WTC11 (cell line): ENCODE measurements around the gene IRAG1. TPM values are rescaled to one million over a fixed set of nuclear protein-coding genes. Genes with fewer than 3 reads are reported as not detected.
A peak's percentile ranks its signal among the peaks of the same experiment; 100 is the strongest.

Source experiments
- ATAC-seq: fragments of 200-7000 bp; cut with Tn5 transposase; 2 replicates; pipeline ENCODE4 v1.10.0; 2021; ENCODE audit warnings: mild to moderate bottlenecking, moderate library complexity
- CTCF ChIA-PET: fragments of 300-600 bp; sonication (Branson Sonifier 250); formaldehyde crosslinking; loops from one replicate; lab custom pipeline; 2021; ENCODE audit warnings: antibody characterized with exemption; lab: Charles Lee
- POLR2A ChIA-PET: fragments of 350-600 bp; sonication (Branson Sonifier 250); formaldehyde crosslinking; loops from one replicate; lab custom pipeline; 2021; ENCODE audit warnings: antibody characterized with exemption; lab: Charles Lee
- DNase-seq: peaks from one replicate; pipeline ENCODE4 v3.0.0; 2021; ENCODE audit warnings: low spot score
- H3K27ac Mint-ChIP-seq: 2 replicates; pipeline ENCODE4 v1.8.0; 2021; ENCODE audit warnings: mixed read lengths
- H3K27me3 Mint-ChIP-seq: 2 replicates; pipeline ENCODE4 v1.8.0; 2021; ENCODE audit warnings: low read depth, mild to moderate bottlenecking, moderate library complexity, mixed read lengths
- H3K36me3 Mint-ChIP-seq: 2 replicates; pipeline ENCODE4 v1.8.0; 2021; ENCODE audit warnings: mixed read lengths
- H3K4me1 Mint-ChIP-seq: 2 replicates; pipeline ENCODE4 v1.8.0; 2022; ENCODE audit warnings: mixed read lengths
- H3K4me3 Mint-ChIP-seq: 2 replicates; pipeline ENCODE4 v1.8.0; 2021; ENCODE audit warnings: mild to moderate bottlenecking, moderate library complexity, mixed read lengths
- H3K9me3 Mint-ChIP-seq: 2 replicates; pipeline ENCODE4 v1.8.0; 2021; ENCODE audit warnings: mixed read lengths
- GRHL2 ChIP-seq: fragments of 250-450 bp; sonication (Bioruptor Pico); IDR thresholded peaks from 2 replicates; pipeline ENCODE4 v1.8.0; 2022; ENCODE audit warnings: mild to moderate bottlenecking, moderate library complexity; ENCODE audit not compliant: insufficient replicate concordance, severe bottlenecking
- OVOL2 ChIP-seq: fragments of 250-450 bp; sonication (Bioruptor Pico); IDR thresholded peaks from 2 replicates; pipeline ENCODE4 v1.9.0; 2021; ENCODE audit warnings: mild to moderate bottlenecking, borderline replicate concordance
- PRRX2 ChIP-seq: fragments of 250-450 bp; sonication (Bioruptor Pico); IDR thresholded peaks from 2 replicates; pipeline ENCODE4 v1.8.0; 2021; ENCODE audit warnings: mild to moderate bottlenecking
- SP1 ChIP-seq: sonication (generic); formaldehyde crosslinking; conservative IDR thresholded peaks from 2 replicates; pipeline ENCODE4 v1.8.1; 2022; ENCODE audit warnings: missing genetic modification reagents
- TCF7 ChIP-seq: sonication (generic); formaldehyde crosslinking; IDR thresholded peaks from 2 replicates; pipeline ENCODE4 v1.8.0; 2022; ENCODE audit warnings: mild to moderate bottlenecking, low read depth, missing genetic modification reagents, moderate library complexity
- TEAD4 ChIP-seq: sonication (generic); formaldehyde crosslinking; IDR thresholded peaks from 2 replicates; pipeline ENCODE4 v1.8.0; 2022; ENCODE audit warnings: mild to moderate bottlenecking, missing genetic modification reagents
- ZNF317 ChIP-seq: sonication (generic); formaldehyde crosslinking; IDR thresholded peaks from 2 replicates; pipeline ENCODE4 v1.8.1; 2023; ENCODE audit warnings: low read depth, mild to moderate bottlenecking, moderate library complexity, missing genetic modification reagents, borderline replicate concordance
- ZNF423 ChIP-seq: fragments of 250-450 bp; sonication (Bioruptor Pico); IDR thresholded peaks from 2 replicates; pipeline ENCODE4 v2.1.2; 2022; ENCODE audit warnings: mild to moderate bottlenecking, moderate library complexity
- total RNA-seq: library from RNA; stranded (reverse); gene quantifications from 3 replicates; pipeline ENCODE4 v1.2.3, GENCODE V29; 2021
- TF ChIP-seq, protein P1 (sequence below): sonication (generic); formaldehyde crosslinking; IDR thresholded peaks from 2 replicates; pipeline ENCODE4 v1.8.0; 2023; ENCODE audit warnings: mild to moderate bottlenecking, missing genetic modification reagents
- TF ChIP-seq, protein P2 (sequence below): sonication (generic); formaldehyde crosslinking; IDR thresholded peaks from 2 replicates; pipeline ENCODE4 v1.8.1; 2023; ENCODE audit warnings: mild to moderate bottlenecking, missing genetic modification reagents
- TF ChIP-seq, protein P3 (sequence below): sonication (generic); formaldehyde crosslinking; IDR thresholded peaks from 2 replicates; pipeline ENCODE4 v1.8.1; 2023; ENCODE audit warnings: mild to moderate bottlenecking, missing genetic modification reagents, moderate library complexity
- TF ChIP-seq, protein P4 (sequence below): sonication (generic); formaldehyde crosslinking; IDR thresholded peaks from 2 replicates; pipeline ENCODE4 v1.8.0; 2022; ENCODE audit warnings: mild to moderate bottlenecking, missing genetic modification reagents
- TF ChIP-seq, protein P5 (sequence below): sonication (generic); formaldehyde crosslinking; IDR thresholded peaks from 2 replicates; pipeline ENCODE4 v1.8.1; 2022; ENCODE audit warnings: missing genetic modification reagents, borderline replicate concordance
- TF ChIP-seq, protein P6 (sequence below): sonication (generic); formaldehyde crosslinking; IDR thresholded peaks from 2 replicates; pipeline ENCODE4 v1.8.1; 2022; ENCODE audit warnings: mild to moderate bottlenecking, moderate library complexity, missing genetic modification reagents
- TF ChIP-seq, protein P7 (sequence below): sonication (generic); formaldehyde crosslinking; IDR thresholded peaks from 2 replicates; pipeline ENCODE4 v1.8.0; 2022; ENCODE audit warnings: mild to moderate bottlenecking, missing genetic modification reagents
- TF ChIP-seq, protein P8 (sequence below): fragments of 250-450 bp; sonication (Bioruptor Pico); IDR thresholded peaks from 2 replicates; pipeline ENCODE4 v1.9.0; 2021; ENCODE audit warnings: mild to moderate bottlenecking, borderline replicate concordance

IRAG1 gene
- total RNA-seq, 1 experiment from 2014 or later = 2.8 TPM

DNA sequence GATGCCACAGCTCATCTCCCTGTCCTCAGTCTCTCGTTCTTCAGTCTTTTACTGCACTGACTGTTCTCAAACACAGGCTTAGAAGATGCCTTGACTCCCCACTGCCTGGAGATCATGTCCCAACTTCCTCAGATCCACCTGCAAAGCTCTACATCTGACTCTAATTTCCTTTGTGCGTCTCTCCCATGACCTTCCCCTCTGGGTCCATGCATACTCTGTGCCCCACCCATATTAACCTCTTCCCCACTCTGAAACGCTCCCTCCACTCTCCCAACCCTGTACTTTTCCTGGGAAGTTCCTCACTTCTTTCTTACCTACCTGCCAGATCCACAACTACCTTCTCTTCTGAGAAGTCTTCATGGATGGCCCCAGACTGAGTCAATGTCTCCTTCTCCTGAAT lies 16.6 kb downstream of the IRAG1 start (continued):
- TF ChIP-seq, protein P1, sequence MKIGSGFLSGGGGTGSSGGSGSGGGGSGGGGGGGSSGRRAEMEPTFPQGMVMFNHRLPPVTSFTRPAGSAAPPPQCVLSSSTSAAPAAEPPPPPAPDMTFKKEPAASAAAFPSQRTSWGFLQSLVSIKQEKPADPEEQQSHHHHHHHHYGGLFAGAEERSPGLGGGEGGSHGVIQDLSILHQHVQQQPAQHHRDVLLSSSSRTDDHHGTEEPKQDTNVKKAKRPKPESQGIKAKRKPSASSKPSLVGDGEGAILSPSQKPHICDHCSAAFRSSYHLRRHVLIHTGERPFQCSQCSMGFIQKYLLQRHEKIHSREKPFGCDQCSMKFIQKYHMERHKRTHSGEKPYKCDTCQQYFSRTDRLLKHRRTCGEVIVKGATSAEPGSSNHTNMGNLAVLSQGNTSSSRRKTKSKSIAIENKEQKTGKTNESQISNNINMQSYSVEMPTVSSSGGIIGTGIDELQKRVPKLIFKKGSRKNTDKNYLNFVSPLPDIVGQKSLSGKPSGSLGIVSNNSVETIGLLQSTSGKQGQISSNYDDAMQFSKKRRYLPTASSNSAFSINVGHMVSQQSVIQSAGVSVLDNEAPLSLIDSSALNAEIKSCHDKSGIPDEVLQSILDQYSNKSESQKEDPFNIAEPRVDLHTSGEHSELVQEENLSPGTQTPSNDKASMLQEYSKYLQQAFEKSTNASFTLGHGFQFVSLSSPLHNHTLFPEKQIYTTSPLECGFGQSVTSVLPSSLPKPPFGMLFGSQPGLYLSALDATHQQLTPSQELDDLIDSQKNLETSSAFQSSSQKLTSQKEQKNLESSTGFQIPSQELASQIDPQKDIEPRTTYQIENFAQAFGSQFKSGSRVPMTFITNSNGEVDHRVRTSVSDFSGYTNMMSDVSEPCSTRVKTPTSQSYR = no peak
- no peak for TF ChIP-seq SP1 (CRISPR knock-in tag)
- TF ChIP-seq, protein P2, sequence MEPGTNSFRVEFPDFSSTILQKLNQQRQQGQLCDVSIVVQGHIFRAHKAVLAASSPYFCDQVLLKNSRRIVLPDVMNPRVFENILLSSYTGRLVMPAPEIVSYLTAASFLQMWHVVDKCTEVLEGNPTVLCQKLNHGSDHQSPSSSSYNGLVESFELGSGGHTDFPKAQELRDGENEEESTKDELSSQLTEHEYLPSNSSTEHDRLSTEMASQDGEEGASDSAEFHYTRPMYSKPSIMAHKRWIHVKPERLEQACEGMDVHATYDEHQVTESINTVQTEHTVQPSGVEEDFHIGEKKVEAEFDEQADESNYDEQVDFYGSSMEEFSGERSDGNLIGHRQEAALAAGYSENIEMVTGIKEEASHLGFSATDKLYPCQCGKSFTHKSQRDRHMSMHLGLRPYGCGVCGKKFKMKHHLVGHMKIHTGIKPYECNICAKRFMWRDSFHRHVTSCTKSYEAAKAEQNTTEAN (CRISPR knock-in tag) = no peak

DNA sequence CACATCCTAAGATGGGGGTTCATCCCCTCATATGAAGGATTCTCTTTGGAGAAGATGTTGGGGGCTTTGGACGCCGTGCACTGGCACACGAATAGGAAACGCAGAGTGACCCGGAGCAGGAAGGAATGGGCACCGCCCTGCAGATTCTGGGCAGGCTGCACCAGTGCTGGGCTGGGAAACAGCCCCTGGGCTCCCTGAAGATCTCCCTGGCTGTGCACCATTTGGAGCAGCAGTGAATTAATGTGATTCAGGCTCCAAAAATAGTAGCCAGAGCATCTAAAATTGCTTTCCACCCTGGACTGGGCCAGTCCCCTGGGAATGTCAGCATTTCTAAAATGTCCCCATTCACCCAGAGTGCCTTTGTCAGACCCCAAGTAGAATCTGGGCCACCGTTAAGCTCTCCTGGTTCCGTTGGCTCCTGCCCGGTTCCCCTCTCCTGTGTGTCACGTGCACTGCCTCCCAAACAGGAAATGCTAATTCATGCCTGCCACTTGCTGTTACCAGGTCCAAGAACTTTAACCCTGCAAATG lies 18.6 kb downstream of the IRAG1 start:
- Mint-ChIP-seq H3K27me3 (peaks cover 3% of the 10 kb centered on the region; the same call in 1 of the 2 replicates), H3K4me1 (peaks cover 14% of the 10 kb centered on the region), H3K36me3 (no peaks in the 10 kb centered on the region), H3K27ac (no peak overlapping the region), H3K9me3 (0 out of 2 replicates have a peak, but pooled peaks cover 5% of the 10 kb centered on the region), H3K4me3 (no peak overlapping the region)
- CTCF ChIA-PET = interaction anchor here (1.0 to 1.6 kb wide), 3 partner anchors 21 to 309 kb away, joined by 3 to 4 read pairs (median 3); partner anchors contain the start of gene RNF141
- ATAC-seq = peak; percentile 59
- no peak for DNase-seq
- TF ChIP-seq PRRX2 = no peak
- TF ChIP-seq, protein P3, sequence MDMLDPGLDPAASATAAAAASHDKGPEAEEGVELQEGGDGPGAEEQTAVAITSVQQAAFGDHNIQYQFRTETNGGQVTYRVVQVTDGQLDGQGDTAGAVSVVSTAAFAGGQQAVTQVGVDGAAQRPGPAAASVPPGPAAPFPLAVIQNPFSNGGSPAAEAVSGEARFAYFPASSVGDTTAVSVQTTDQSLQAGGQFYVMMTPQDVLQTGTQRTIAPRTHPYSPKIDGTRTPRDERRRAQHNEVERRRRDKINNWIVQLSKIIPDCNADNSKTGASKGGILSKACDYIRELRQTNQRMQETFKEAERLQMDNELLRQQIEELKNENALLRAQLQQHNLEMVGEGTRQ = peak; percentile 77
- no peak for TF ChIP-seq TEAD4
- TF ChIP-seq, protein P4, sequence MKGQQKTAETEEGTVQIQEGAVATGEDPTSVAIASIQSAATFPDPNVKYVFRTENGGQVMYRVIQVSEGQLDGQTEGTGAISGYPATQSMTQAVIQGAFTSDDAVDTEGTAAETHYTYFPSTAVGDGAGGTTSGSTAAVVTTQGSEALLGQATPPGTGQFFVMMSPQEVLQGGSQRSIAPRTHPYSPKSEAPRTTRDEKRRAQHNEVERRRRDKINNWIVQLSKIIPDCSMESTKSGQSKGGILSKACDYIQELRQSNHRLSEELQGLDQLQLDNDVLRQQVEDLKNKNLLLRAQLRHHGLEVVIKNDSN (CRISPR knock-in tag) = peak; percentile 76
- POLR2A ChIA-PET = no interaction called here

DNA sequence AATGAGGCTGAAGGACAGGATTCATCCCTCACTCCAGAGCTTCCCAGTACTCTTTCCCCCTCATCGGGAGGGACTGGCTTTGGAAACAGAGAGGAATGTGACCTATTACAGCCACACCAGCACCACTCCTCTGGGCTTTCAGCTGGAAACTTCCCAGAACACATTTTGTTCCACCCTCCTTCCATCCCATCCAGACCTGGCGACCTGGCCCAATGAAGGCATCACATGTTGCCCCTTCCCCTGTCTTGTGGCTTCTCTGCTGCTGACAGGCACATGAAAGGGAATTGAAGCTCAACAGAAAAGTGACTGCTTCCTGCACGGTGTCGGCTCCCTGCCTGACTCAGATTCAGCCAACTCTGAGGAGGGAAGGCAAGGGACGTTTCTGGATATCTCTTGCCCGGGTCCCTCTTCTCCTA lies 19.1 kb downstream of the IRAG1 start:
- Mint-ChIP-seq H3K36me3 (no peaks in the 10 kb centered on the region), H3K27me3 (peaks cover 3% of the 10 kb centered on the region; the same call in 1 of the 2 replicates), H3K4me1 (peaks cover 14% of the 10 kb centered on the region), H3K27ac (no peak overlapping the region), H3K9me3 (0 out of 2 replicates have a peak, but pooled peaks cover 5% of the 10 kb centered on the region), H3K4me3 (no peak overlapping the region)
- TF ChIP-seq OVOL2 (CRISPR knock-in tag) = no peak
- no peak for TF ChIP-seq GRHL2 (CRISPR knock-in tag)
- TF ChIP-seq, protein P5, sequence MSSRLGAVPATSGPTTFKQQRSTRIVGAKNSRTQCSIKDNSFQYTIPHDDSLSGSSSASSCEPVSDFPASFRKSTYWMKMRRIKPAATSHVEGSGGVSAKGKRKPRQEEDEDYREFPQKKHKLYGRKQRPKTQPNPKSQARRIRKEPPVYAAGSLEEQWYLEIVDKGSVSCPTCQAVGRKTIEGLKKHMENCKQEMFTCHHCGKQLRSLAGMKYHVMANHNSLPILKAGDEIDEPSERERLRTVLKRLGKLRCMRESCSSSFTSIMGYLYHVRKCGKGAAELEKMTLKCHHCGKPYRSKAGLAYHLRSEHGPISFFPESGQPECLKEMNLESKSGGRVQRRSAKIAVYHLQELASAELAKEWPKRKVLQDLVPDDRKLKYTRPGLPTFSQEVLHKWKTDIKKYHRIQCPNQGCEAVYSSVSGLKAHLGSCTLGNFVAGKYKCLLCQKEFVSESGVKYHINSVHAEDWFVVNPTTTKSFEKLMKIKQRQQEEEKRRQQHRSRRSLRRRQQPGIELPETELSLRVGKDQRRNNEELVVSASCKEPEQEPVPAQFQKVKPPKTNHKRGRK (CRISPR knock-in tag) = no peak
- TF ChIP-seq ZNF317 (CRISPR knock-in tag) = no peak
- TF ChIP-seq TCF7 (CRISPR knock-in tag) = no peak
- TF ChIP-seq, protein P6, sequence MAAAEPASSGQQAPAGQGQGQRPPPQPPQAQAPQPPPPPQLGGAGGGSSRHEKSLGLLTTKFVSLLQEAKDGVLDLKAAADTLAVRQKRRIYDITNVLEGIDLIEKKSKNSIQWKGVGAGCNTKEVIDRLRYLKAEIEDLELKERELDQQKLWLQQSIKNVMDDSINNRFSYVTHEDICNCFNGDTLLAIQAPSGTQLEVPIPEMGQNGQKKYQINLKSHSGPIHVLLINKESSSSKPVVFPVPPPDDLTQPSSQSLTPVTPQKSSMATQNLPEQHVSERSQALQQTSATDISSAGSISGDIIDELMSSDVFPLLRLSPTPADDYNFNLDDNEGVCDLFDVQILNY (CRISPR knock-in tag) = no peak
- TF ChIP-seq, protein P7, sequence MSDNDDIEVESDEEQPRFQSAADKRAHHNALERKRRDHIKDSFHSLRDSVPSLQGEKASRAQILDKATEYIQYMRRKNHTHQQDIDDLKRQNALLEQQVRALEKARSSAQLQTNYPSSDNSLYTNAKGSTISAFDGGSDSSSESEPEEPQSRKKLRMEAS (CRISPR knock-in tag) = no peak
- TF ChIP-seq, protein P8, sequence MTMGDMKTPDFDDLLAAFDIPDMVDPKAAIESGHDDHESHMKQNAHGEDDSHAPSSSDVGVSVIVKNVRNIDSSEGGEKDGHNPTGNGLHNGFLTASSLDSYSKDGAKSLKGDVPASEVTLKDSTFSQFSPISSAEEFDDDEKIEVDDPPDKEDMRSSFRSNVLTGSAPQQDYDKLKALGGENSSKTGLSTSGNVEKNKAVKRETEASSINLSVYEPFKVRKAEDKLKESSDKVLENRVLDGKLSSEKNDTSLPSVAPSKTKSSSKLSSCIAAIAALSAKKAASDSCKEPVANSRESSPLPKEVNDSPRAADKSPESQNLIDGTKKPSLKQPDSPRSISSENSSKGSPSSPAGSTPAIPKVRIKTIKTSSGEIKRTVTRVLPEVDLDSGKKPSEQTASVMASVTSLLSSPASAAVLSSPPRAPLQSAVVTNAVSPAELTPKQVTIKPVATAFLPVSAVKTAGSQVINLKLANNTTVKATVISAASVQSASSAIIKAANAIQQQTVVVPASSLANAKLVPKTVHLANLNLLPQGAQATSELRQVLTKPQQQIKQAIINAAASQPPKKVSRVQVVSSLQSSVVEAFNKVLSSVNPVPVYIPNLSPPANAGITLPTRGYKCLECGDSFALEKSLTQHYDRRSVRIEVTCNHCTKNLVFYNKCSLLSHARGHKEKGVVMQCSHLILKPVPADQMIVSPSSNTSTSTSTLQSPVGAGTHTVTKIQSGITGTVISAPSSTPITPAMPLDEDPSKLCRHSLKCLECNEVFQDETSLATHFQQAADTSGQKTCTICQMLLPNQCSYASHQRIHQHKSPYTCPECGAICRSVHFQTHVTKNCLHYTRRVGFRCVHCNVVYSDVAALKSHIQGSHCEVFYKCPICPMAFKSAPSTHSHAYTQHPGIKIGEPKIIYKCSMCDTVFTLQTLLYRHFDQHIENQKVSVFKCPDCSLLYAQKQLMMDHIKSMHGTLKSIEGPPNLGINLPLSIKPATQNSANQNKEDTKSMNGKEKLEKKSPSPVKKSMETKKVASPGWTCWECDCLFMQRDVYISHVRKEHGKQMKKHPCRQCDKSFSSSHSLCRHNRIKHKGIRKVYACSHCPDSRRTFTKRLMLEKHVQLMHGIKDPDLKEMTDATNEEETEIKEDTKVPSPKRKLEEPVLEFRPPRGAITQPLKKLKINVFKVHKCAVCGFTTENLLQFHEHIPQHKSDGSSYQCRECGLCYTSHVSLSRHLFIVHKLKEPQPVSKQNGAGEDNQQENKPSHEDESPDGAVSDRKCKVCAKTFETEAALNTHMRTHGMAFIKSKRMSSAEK (CRISPR knock-in tag) = no peak
- TF ChIP-seq ZNF423 (CRISPR knock-in tag) = no peak
- DNase-seq (no peak), ATAC-seq (peak; percentile 41)
- ChIA-PET POLR2A (no interaction called here), CTCF (interaction anchor here (1.0 to 1.6 kb wide), 3 partner anchors 20 to 308 kb away, joined by 3 to 4 read pairs (median 3); partner anchors contain the start of gene RNF141)
